ENCODE measurements around the gene PLEKHA4.

DNA sequence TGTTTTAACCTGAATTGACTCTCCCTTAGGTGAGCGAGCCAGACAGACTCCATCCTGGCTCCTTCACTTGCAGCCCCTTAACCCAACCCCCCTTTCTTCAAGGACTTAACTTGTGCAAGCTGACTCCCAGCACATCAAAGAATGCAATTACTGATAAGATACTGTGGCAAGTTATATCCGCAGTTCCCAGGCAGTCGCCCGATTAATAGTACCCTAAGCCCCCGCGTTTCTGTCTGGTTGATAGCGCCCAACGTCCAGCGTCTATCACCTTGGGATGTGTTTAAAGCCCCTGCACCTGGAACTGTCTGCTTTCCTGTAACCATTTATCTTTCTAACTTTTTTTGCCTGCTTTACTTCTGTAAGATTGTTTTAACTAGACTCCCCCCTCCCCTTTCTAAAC lies 38.3 kb downstream of the PLEKHA4 start:
- no peak for TF ChIP-seq POLR2A (IDR thresholded peaks at IDR 0.05)
- no peak for TF ChIP-seq CTCF (IDR thresholded peaks at IDR 0.05)
